ENCODE measurements around the gene LEMD2. TPM values are rescaled to one million over a fixed set of nuclear protein-coding genes. Genes with fewer than 3 reads are reported as not detected.

Gene LEMD2
- total RNA-seq, 1 experiment from 2014 or later, result 62.9 TPM

DNA sequence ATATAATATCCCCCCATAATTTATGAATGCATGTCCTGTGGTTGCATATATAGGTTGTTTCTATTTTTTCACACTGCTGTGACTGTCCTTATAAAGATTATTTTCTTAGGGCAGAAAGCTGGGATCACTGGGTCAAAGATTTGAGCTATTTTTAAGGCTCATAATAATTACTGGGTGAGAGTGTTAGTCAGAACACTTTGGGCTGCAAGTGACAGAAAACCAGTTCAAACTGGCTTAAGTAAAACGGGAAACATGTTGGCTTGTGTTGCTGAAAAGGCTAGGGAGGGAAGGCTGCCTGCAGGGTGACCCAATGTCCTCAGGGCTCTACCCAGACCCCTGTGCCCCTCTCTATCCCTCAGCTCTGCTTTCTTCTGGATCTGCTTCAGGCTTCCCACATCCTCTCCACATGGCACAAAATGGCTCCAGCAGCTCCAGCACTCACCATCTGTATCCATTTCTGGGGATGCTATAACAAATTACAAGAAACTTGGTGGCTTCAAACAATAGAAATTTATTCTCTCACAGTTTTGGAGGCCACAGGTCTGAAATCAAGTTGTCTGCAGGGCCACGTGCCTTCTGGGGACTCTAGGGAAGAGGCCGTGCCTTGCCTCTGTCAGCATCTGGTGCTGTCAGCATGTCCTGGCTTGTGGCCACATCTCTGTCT is 48.0 kb upstream of the LEMD2 start (continued):
- TF ChIP-seq, protein P1, sequence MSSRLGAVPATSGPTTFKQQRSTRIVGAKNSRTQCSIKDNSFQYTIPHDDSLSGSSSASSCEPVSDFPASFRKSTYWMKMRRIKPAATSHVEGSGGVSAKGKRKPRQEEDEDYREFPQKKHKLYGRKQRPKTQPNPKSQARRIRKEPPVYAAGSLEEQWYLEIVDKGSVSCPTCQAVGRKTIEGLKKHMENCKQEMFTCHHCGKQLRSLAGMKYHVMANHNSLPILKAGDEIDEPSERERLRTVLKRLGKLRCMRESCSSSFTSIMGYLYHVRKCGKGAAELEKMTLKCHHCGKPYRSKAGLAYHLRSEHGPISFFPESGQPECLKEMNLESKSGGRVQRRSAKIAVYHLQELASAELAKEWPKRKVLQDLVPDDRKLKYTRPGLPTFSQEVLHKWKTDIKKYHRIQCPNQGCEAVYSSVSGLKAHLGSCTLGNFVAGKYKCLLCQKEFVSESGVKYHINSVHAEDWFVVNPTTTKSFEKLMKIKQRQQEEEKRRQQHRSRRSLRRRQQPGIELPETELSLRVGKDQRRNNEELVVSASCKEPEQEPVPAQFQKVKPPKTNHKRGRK (CRISPR knock-in tag; IDR thresholded peaks at IDR 0.05; ENCODE audit: borderline replicate concordance), result no peak

DNA sequence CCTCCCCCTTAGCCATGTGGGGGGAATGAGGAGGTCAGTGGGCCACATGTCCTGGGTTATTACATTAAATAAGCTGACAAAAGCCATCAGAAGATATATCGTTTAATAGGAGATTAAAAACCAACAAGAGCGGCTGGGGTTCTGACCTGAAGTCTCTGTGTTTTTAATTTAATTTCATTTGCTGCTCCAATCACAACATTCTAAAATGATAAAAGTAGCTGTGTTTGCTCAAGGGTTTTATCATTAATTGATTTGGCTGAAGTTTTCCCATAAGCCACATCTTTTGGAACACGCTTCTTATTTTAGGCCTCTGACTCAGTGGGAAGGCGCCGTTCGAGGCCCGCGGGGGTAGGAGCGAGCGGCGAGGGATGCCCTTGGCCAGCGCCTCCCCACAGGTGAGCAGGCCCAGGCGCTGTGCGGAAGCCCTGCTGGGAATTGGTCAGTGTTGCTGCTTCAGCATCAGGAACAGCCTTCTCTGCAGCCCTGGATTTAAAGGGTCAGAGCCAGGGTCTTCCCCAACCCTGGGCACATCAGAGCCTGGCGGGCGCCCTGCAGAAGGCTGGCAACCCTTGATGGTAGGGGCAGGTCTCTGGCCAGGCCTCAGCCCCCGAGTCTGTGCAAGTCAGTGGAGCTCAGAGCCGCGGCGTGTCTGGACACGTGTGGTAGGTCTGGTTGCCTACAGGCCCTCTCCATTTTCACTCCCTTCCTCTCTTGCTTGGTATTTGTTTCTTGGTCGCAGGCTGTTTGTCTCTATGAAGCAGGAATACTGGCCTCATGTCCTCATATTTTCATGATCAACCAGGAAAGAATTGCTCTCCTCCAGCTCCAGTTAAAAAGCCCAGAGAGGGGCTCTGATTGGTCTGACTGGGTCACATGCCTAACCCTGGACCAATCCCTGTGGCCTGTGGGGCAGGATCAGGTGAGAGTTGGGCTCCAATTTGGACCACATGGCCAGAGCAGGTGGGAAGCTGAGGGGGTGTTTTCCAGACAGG is 45.8 kb upstream of the LEMD2 start:
- Mint-ChIP-seq H3K9me3 (peaks cover 34% of the 10 kb centered on the region), H3K4me3 (no peak overlapping the region), H3K27me3 (ENCODE audit: low read depth) (peaks cover 22% of the 10 kb centered on the region), H3K4me1 (peaks cover 27% of the 10 kb centered on the region), H3K27ac (no peak overlapping the region), H3K36me3 (peaks cover 15% of the 10 kb centered on the region)
- ChIA-PET CTCF (interaction anchor here (0.8 to 1.2 kb wide), 2 partner anchors 65 to 220 kb away, joined by 3 read pairs; no protein-coding TSS in a partner anchor), POLR2A (interaction anchor here (0.6 kb wide), 1 partner anchor 324 kb away, joined by 4 read pairs; no protein-coding TSS in a partner anchor)
- DNase-seq (ENCODE audit: low spot score), result no peak
- TF ChIP-seq, protein P1 (CRISPR knock-in tag; IDR thresholded peaks at IDR 0.05; ENCODE audit: borderline replicate concordance), result no peak
- TF ChIP-seq EMX1 (CRISPR knock-in tag; IDR thresholded peaks at IDR 0.05), result no peak
- TF ChIP-seq, protein P2, sequence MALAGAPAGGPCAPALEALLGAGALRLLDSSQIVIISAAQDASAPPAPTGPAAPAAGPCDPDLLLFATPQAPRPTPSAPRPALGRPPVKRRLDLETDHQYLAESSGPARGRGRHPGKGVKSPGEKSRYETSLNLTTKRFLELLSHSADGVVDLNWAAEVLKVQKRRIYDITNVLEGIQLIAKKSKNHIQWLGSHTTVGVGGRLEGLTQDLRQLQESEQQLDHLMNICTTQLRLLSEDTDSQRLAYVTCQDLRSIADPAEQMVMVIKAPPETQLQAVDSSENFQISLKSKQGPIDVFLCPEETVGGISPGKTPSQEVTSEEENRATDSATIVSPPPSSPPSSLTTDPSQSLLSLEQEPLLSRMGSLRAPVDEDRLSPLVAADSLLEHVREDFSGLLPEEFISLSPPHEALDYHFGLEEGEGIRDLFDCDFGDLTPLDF (CRISPR knock-in tag; IDR thresholded peaks at IDR 0.05), result no peak
- TF ChIP-seq NFYB (CRISPR knock-in tag; conservative IDR thresholded peaks at IDR 0.05; ENCODE audit: low read depth), result 0 out of 2 replicates have a peak, but pooled peaks have one; percentile 36
- TF ChIP-seq, protein P3, sequence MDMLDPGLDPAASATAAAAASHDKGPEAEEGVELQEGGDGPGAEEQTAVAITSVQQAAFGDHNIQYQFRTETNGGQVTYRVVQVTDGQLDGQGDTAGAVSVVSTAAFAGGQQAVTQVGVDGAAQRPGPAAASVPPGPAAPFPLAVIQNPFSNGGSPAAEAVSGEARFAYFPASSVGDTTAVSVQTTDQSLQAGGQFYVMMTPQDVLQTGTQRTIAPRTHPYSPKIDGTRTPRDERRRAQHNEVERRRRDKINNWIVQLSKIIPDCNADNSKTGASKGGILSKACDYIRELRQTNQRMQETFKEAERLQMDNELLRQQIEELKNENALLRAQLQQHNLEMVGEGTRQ (CRISPR knock-in tag; IDR thresholded peaks at IDR 0.05), result peak; percentile 68
- no peak for TF ChIP-seq CREM (CRISPR knock-in tag; IDR thresholded peaks at IDR 0.05)
- TF ChIP-seq ZNF263 (CRISPR knock-in tag; IDR thresholded peaks at IDR 0.05; ENCODE audit: low read depth), result no peak
- no peak for TF ChIP-seq TEAD1 (CRISPR knock-in tag; IDR thresholded peaks at IDR 0.05)
- no peak for TF ChIP-seq RELA (CRISPR knock-in tag; IDR thresholded peaks at IDR 0.05; ENCODE audit: borderline replicate concordance)
- no peak for TF ChIP-seq CREB1 (CRISPR knock-in tag; IDR thresholded peaks at IDR 0.05)
- no peak for TF ChIP-seq TEAD4 (CRISPR knock-in tag; IDR thresholded peaks at IDR 0.05)
- TF ChIP-seq, protein P4, sequence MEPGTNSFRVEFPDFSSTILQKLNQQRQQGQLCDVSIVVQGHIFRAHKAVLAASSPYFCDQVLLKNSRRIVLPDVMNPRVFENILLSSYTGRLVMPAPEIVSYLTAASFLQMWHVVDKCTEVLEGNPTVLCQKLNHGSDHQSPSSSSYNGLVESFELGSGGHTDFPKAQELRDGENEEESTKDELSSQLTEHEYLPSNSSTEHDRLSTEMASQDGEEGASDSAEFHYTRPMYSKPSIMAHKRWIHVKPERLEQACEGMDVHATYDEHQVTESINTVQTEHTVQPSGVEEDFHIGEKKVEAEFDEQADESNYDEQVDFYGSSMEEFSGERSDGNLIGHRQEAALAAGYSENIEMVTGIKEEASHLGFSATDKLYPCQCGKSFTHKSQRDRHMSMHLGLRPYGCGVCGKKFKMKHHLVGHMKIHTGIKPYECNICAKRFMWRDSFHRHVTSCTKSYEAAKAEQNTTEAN (CRISPR knock-in tag; IDR thresholded peaks at IDR 0.05), result no peak
- TF ChIP-seq, protein P5, sequence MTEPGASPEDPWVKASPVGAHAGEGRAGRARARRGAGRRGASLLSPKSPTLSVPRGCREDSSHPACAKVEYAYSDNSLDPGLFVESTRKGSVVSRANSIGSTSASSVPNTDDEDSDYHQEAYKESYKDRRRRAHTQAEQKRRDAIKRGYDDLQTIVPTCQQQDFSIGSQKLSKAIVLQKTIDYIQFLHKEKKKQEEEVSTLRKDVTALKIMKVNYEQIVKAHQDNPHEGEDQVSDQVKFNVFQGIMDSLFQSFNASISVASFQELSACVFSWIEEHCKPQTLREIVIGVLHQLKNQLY (CRISPR knock-in tag; IDR thresholded peaks at IDR 0.05), result no peak
- no peak for TF ChIP-seq NFATC4 (CRISPR knock-in tag; IDR thresholded peaks at IDR 0.05)
- TF ChIP-seq, protein P6, sequence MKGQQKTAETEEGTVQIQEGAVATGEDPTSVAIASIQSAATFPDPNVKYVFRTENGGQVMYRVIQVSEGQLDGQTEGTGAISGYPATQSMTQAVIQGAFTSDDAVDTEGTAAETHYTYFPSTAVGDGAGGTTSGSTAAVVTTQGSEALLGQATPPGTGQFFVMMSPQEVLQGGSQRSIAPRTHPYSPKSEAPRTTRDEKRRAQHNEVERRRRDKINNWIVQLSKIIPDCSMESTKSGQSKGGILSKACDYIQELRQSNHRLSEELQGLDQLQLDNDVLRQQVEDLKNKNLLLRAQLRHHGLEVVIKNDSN (CRISPR knock-in tag; IDR thresholded peaks at IDR 0.05), result peak; percentile 66
- ATAC-seq, result no peak

Measured in WTC11 (cell line).